GM12865 (cell line): ENCODE data around the gene SLC9A4.
"Not testable (repeated sequence)": the region's sequence is repeated elsewhere in the genome, so short reads cannot be mapped to it uniquely, and the experiment has no call there.

Source experiments
- DNase-seq: peaks from one replicate; pipeline ENCODE4 v3.0.0; 2010; ENCODE audit warnings: low read depth
- H3K4me3 ChIP-seq: 2 replicates; pipeline ENCODE4 v1.5.1; 2011; ENCODE audit warnings: mild to moderate bottlenecking, low read depth, low read length, control low read depth
- TF ChIP-seq, protein P1 (sequence below): IDR thresholded peaks from 2 replicates; pipeline ENCODE4 v1.5.1; 2011; ENCODE audit warnings: low read length, control low read depth, low read depth, inconsistent platforms; ENCODE audit not compliant: insufficient read depth; ENCODE audit errors: missing control alignments

SLC9A4 gene

DNA sequence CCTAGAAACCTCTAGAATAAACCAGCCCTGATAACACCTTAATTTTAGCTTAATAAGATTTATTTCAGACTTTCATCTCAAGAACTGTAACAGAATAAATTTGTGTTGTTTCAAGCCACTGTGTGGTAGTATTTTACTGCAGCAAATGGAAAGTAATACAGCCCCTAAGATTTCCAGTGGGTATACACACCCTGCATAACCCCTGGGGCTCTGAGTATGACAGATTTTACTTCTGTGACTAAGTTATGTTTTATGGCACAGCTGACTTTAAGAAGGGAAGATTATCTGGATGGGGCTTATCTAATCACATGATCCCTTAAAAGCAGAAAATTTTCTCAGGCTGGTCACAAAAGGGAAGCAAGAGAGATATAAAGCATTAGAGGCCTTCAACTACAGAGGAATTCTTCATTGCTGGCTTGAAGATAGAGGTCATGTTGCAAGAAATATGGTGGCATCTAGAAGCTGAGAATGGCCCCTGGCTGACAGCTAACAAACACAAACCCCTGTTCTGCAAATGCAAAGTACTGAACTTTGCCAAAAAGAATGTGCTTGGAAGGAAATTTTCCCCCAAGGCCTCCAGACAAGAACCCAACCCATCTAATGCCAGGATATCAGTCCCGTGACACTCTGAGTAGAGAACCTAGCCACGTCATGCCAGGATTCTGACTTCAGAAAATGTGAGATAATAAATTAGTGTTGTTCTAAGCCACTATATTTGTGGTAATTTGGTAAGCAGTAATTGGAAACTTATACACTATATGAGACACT, 78.5 kb downstream of the SLC9A4 start:
- no peak for DNase-seq
- TF ChIP-seq, protein P1, sequence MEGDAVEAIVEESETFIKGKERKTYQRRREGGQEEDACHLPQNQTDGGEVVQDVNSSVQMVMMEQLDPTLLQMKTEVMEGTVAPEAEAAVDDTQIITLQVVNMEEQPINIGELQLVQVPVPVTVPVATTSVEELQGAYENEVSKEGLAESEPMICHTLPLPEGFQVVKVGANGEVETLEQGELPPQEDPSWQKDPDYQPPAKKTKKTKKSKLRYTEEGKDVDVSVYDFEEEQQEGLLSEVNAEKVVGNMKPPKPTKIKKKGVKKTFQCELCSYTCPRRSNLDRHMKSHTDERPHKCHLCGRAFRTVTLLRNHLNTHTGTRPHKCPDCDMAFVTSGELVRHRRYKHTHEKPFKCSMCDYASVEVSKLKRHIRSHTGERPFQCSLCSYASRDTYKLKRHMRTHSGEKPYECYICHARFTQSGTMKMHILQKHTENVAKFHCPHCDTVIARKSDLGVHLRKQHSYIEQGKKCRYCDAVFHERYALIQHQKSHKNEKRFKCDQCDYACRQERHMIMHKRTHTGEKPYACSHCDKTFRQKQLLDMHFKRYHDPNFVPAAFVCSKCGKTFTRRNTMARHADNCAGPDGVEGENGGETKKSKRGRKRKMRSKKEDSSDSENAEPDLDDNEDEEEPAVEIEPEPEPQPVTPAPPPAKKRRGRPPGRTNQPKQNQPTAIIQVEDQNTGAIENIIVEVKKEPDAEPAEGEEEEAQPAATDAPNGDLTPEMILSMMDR: no peak

DNA sequence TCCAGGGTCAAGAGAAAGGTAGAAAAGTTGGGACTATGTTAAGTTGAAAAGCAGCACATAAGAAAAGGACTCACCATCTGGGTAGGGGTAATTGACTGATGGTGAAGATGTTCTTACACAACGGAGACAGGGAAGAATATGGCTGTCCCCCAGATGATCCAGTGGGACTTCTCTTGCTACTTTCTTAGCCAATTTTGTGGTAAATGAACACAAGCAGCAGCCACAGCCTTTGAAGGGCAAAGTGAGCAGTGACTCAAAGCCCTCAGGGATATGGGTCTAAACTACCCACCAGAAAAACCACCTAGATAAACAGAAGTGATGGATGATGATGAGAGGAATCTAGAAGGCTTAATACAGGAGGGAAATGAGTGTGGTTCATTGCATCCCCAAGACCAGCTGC, 80.6 kb downstream of the SLC9A4 start:
- H3K4me3 ChIP-seq: no peak overlapping the region

More for the DNA sequence above, 78.5 kb downstream of the SLC9A4 start:
- H3K4me3 ChIP-seq: no peak overlapping the region

DNA sequence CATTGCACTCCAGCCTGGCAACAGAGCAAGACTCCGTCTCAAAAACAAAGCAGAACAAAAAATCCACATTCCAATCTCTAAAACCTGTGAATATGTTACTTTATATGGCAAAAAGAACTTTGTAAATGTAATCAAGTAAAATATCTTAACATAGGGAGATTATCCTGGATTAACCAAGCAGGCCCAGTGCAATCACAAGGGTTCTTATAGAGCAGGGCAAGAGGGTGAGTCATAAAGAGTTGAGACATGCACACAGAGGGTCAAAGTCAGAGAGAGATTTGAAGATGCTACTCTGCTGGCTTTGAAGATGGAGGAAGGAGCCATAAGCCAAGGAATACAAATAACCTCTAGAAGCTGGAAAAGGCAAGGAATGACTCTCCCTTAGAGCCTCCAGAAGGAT, 85.4 kb downstream of the SLC9A4 start:
- H3K4me3 ChIP-seq: no peak overlapping the region
- no peak for DNase-seq
- TF ChIP-seq, protein P1: no peak

More for the DNA sequence above, 80.6 kb downstream of the SLC9A4 start:
- DNase-seq: no peak
- TF ChIP-seq, protein P1: no peak

DNA sequence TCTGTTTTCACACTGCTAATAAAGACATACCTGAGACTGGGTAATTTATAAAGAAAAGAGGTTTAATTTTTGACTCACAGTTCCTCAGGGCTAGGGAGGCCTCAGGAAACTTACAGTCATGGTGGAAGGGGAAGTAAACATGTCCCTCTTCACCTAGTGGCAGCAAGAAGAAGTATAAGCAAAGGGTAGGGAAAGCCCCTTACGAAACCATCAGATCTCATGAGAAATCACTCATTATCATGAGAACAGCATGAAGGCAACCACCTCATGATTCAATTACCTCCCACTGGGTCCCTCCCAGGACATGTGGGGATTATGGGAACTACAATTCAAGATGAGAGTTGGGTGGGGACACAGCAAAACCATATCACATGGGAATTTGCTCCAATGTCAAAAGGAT, 89.5 kb downstream of the SLC9A4 start:
- not testable (repeated sequence) for H3K4me3 ChIP-seq, DNase-seq

DNA sequence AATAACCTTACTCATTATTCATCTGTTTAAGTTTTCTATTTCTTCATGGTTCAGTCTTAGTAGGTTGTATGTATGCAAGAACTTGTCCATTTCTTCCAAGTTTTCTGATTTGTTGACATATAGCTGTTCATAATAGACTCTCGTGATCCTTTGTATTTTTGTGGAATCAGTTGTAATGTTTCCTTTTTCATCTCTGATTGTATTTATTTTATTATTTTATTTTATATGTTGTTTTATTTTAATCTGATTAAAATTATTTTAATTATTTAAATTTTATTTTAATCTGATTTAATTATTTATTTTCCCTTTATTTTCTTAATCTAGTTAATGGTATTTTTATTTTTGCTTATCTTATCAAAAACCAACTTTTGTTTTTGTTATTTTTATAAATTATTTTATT, 102.9 kb downstream of the SLC9A4 start:
- TF ChIP-seq, protein P1: no peak
- DNase-seq: no peak
- H3K4me3 ChIP-seq: no peak overlapping the region

DNA sequence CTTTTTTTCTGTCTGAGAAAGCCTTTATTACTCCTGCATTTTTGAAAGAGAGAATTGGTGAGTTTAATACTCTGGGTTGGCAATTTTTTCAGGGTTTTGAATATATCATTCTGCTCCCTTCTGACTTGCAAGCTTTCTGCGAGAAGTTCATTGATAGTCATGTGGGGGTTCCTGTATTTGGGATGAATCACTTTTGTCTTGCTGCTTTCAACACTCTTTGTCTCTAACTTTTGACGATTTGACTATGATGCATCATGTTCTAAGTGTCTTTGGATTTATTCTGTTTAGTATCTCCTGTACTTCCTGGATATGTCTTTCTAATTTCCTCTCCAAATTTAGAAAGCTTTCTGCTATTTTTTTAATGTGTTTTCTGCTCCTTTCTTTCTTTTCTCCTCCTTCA, 105.3 kb downstream of the SLC9A4 start:
- TF ChIP-seq, protein P1: no peak
- H3K4me3 ChIP-seq: no peak overlapping the region
- no peak for DNase-seq

DNA sequence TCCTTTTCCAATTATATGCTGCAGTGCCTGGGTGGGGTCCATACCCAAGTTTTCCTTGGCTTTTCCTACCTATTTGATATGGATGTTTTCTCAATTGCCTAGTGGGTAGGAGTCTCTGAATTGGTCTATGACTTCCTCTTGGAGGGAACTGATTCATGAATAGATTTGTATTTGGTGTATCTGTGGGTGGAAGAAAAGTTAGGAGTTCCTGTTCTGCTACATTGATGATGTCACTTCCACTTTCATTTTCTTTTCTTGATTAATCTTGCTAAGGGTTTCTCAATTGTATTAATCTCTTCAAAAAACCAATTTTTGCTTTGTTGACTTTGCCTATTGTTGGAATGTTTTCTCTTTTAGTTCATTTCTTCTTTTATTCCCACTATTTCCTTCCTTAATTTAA, 108.9 kb downstream of the SLC9A4 start:
- H3K4me3 ChIP-seq: no peak overlapping the region
- no peak for DNase-seq
- TF ChIP-seq, protein P1: no peak

DNA sequence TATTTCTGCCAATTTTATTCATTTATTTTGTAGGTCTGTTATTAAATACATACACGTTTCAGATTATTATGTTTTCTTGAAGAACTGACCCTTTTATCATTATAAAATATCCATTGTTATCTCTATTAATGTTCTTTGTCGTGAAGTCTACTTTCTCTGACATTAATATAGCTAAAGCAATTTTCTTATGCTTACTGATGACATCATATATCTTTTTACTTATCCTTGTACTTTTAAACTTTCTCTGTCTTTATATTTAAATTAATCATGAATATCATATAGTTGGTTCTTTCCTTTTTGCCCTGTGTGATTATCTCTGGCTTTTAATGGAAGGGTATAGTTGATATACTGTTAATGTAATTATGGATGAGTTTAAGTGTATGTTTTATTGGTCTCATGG, 109.8 kb downstream of the SLC9A4 start:
- DNase-seq: no peak
- TF ChIP-seq, protein P1: no peak
- no peak overlapping the region for H3K4me3 ChIP-seq
